Fibroblast of lung (primary cell): ENCODE data around the gene SAXO1. TPM values are rescaled to one million over a fixed set of nuclear protein-coding genes. Genes with fewer than 3 reads are reported as not detected.

Source experiments
- DNase-seq, 2 donors: peaks; one replicate each; pipeline versions ENCODE4 v3.0.0 to v3.0.0-alpha.2; 2010; ENCODE audit warnings: low read depth in 2 of 2
- H2AFZ ChIP-seq: 2 replicates; pipeline ENCODE4 v1.5.1; 2012; ENCODE audit warnings: low read length, control low read depth, inconsistent platforms
- H3K27ac ChIP-seq: 2 replicates; pipeline ENCODE4 v1.5.1; 2011; ENCODE audit warnings: low read length, control low read depth; ENCODE audit not compliant: insufficient read depth
- H3K27me3 ChIP-seq: 2 replicates; pipeline ENCODE4 v1.5.1; 2011; ENCODE audit warnings: mild to moderate bottlenecking, low read length; ENCODE audit not compliant: control insufficient read depth, insufficient read depth
- H3K36me3 ChIP-seq: 2 replicates; pipeline ENCODE4 v1.5.1; 2011; ENCODE audit warnings: low read length; ENCODE audit not compliant: control insufficient read depth, insufficient read depth
- H3K4me1 ChIP-seq: 2 replicates; pipeline ENCODE4 v1.5.1; 2011; ENCODE audit warnings: low read length; ENCODE audit not compliant: control insufficient read depth, insufficient read depth; ENCODE audit errors: extremely low read depth
- H3K4me2 ChIP-seq: 2 replicates; pipeline ENCODE4 v1.5.1; 2011; ENCODE audit warnings: low read length, control low read depth; ENCODE audit not compliant: insufficient read depth; ENCODE audit errors: extremely low read depth
- H3K4me3 ChIP-seq, 4 experiments: fragments of 200-600 bp in 1 of 4; sonication (generic) in 1 of 4; replicated peaks in 1 of 4; 2 replicates each; pipeline ENCODE4 v1.5.1; 2011 to 2016; ENCODE audit warnings: low read length in 4 of 4, low read depth in 3 of 4, mild to moderate bottlenecking in 3 of 4, control low read depth in 2 of 4, inconsistent platforms in 1 of 4, mixed read lengths in 1 of 4; ENCODE audit not compliant: insufficient read depth in 1 of 4; ENCODE audit errors: control extremely low read depth in 1 of 4
- H3K79me2 ChIP-seq: 2 replicates; pipeline ENCODE4 v1.5.1; 2012; ENCODE audit warnings: mild to moderate bottlenecking, low read length, inconsistent platforms; ENCODE audit not compliant: control insufficient read depth, insufficient read depth
- H3K9ac ChIP-seq: 2 replicates; pipeline ENCODE4 v1.5.1; 2011; ENCODE audit warnings: mild to moderate bottlenecking, low read length, control low read depth; ENCODE audit not compliant: insufficient read depth
- H3K9me3 ChIP-seq: 2 replicates; pipeline ENCODE4 v1.5.1; 2012; ENCODE audit warnings: low read depth, low read length; ENCODE audit not compliant: control insufficient read depth, insufficient read depth
- H4K20me1 ChIP-seq: 2 replicates; pipeline ENCODE4 v1.5.1; 2011; ENCODE audit warnings: low read length; ENCODE audit not compliant: control insufficient read depth, insufficient read depth; ENCODE audit errors: extremely low read depth
- EZH2 ChIP-seq: IDR thresholded peaks from 2 replicates; pipeline ENCODE4 v1.5.1; 2012; ENCODE audit warnings: low read length, control low read depth, mild to moderate bottlenecking; ENCODE audit errors: missing control alignments
- polyA plus RNA-seq, 2 donors: library from polyadenylated mRNA; depleted of rRNA in 1 of 2; stranded (reverse) in 1 of 2; unstranded in 1 of 2; fragments of >200 nt; gene quantifications; 2 replicates each; pipeline ENCODE4 v1.2.1, GENCODE V29; 2011 to 2012; ENCODE audit warnings: missing spikeins in 1 of 2
- total RNA-seq: library from RNA; depleted of rRNA; stranded (reverse); fragments of >200 nt; gene quantifications from 2 replicates; pipeline ENCODE4 v1.2.1, GENCODE V29; 2014
- TF ChIP-seq, protein P1 (sequence below), 2 donors: IDR thresholded peaks in 1 of 2; conservative IDR thresholded peaks in 1 of 2; 1 replicate in 1 of 2; 2 replicates in 1 of 2; pipeline ENCODE4 v1.5.1; 2011 to 2012; ENCODE audit warnings: low read length in 2 of 2, control low read depth in 1 of 2, inconsistent platforms in 1 of 2, low read depth in 1 of 2, mild to moderate bottlenecking in 1 of 2

SAXO1 gene
- total and polyA plus RNA-seq, 2 donors (not counting 1 experiment from before 2014, with no cell fraction given) = 0.01 to 0.17 TPM

GRCh38 chr9:18888290-18888689 lies 144.7 kb downstream of the SAXO1 start:
- Histone ChIP-seq H3K27me3 (no peaks in the 10 kb centered on the region), H3K4me1 (no peaks in the 10 kb centered on the region), H3K79me2 (no peaks in the 10 kb centered on the region), H3K9ac (no peak overlapping the region), H3K36me3 (no peaks in the 10 kb centered on the region), H3K9me3 (no peaks in the 10 kb centered on the region), H3K4me2 (no peak overlapping the region), H3K27ac (no peak overlapping the region), H2AFZ (no peak overlapping the region), H4K20me1 (no peaks in the 10 kb centered on the region), H3K4me3 (no peak overlapping the region)
- peak; percentile 14 to 69 for DNase-seq
- TF ChIP-seq, protein P1, sequence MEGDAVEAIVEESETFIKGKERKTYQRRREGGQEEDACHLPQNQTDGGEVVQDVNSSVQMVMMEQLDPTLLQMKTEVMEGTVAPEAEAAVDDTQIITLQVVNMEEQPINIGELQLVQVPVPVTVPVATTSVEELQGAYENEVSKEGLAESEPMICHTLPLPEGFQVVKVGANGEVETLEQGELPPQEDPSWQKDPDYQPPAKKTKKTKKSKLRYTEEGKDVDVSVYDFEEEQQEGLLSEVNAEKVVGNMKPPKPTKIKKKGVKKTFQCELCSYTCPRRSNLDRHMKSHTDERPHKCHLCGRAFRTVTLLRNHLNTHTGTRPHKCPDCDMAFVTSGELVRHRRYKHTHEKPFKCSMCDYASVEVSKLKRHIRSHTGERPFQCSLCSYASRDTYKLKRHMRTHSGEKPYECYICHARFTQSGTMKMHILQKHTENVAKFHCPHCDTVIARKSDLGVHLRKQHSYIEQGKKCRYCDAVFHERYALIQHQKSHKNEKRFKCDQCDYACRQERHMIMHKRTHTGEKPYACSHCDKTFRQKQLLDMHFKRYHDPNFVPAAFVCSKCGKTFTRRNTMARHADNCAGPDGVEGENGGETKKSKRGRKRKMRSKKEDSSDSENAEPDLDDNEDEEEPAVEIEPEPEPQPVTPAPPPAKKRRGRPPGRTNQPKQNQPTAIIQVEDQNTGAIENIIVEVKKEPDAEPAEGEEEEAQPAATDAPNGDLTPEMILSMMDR (conservative IDR thresholded peaks at IDR 0.05 in 1 of 2, IDR thresholded peaks at IDR 0.05 in 1 of 2; ENCODE audit: low read depth in 1 of 2, low read length in 2 of 2) = no peak
- no peak for TF ChIP-seq EZH2

DNA sequence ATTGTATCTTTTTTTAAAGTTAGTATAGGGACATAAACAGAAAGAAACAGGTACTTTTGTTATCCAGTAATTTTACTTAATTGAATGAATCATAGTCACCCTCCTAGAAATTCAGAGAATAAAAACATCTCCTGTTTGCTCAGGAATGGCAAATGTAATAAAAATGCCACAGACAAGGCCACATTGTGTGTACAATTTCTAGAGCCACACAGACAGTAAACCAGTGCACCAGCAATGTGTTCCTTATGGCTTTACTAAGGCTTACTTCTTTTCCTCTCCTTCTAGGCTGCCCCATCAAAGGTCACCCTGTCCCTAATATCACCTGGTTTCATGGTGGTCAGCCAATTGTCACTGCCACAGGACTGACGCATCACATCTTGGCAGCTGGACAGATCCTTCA lies 145.5 kb downstream of the SAXO1 start:
- no peak overlapping the region for H3K27ac ChIP-seq
- H3K36me3 ChIP-seq = no peaks in the 10 kb centered on the region
- TF ChIP-seq, protein P1 (conservative IDR thresholded peaks at IDR 0.05 in 1 of 2, IDR thresholded peaks at IDR 0.05 in 1 of 2; ENCODE audit: low read depth in 1 of 2, low read length in 2 of 2) = no peak
- TF ChIP-seq EZH2 = no peak

DNA sequence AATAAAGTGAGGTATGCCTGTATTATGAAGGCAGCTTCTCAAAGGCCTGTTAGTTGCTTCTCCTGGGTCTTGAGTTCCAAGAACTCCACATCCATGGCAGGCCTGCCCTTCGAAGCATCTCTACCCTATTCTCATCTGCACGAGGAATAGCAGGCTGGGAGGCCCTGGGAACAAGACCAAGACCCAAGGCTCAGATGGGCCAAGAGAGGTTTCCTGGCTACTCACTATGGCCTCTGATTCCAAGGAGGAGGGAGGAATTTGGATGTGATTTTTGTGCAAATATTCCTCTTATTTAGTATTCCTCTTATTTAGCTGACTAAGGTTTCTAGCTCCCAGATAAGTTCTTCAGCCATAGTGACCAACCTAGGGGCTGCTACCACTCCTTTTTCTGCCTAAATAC lies 151.3 kb downstream of the SAXO1 start:
- no peaks in the 10 kb centered on the region for H4K20me1 ChIP-seq
- no peaks in the 10 kb centered on the region for H3K9me3 ChIP-seq
- no peaks in the 10 kb centered on the region for H3K4me1 ChIP-seq
- no peaks in the 10 kb centered on the region for H3K79me2 ChIP-seq
- no peak for DNase-seq
- H3K4me2 ChIP-seq = no peak overlapping the region
- H2AFZ ChIP-seq = no peak overlapping the region
- no peaks in the 10 kb centered on the region for H3K36me3 ChIP-seq
- H3K9ac ChIP-seq = no peak overlapping the region
- no peak overlapping the region for H3K27ac ChIP-seq
- H3K4me3 ChIP-seq = no peak overlapping the region
- TF ChIP-seq, protein P1 (conservative IDR thresholded peaks at IDR 0.05 in 1 of 2, IDR thresholded peaks at IDR 0.05 in 1 of 2; ENCODE audit: low read depth in 1 of 2, low read length in 2 of 2) = no peak
- no peak for TF ChIP-seq EZH2
- H3K27me3 ChIP-seq = no peaks in the 10 kb centered on the region

More for the DNA sequence above, 145.5 kb downstream of the SAXO1 start:
- Histone ChIP-seq H3K4me1 (no peaks in the 10 kb centered on the region), H2AFZ (no peak overlapping the region), H3K4me3 (no peak overlapping the region), H4K20me1 (no peaks in the 10 kb centered on the region), H3K9me3 (no peaks in the 10 kb centered on the region), H3K79me2 (no peaks in the 10 kb centered on the region), H3K9ac (no peak overlapping the region), H3K4me2 (no peak overlapping the region), H3K27me3 (no peaks in the 10 kb centered on the region)
- DNase-seq = no peak
